ENCODE results near the gene ANGPT4.

Gene ANGPT4

DNA sequence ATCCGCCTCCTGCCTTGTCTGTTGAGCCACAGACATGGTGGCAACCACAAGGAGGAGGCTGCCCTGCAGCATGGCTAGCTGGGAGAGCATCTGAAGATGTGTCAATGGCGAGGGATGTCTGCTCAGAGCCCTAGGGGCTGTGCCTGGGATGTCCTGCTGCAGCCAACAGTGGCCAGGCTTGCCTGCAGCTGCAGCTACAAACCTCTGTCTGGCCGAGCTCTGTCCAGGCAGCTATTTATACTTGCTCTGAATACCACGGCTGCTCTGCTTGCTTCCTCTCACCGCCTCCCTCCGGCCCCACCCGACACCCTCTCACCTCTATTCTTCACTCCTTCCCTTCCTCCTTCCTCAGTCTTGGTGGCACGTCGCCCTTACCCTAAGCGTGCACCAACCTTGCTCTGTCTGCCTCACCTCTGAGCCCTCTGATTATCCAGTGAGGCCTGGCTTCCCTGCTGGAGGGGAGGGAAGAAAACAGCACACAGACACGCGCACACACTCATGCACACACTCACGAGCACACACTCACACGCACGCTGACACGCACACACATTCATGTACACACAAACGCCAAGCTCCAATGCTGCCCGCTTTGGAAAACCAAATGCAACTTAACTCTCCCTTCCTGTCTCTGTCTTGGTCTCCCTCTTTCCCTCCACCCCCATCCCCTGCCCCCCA lies at the start of gene ANGPT4:
Gene ANGPT4 (minus strand): TSS at position 210 of the 675 bp plus-strand sequence. CDS start 120 bp downstream, at position 90.
- peak in 1 of 2 experiments; percentile 14 for DNase-seq

GRCh38 chr20:963795-964194 lies 47.7 kb upstream of the ANGPT4 start:
- DNase-seq = no peak

- DNase-seq = no peak
Observed at GRCh38 chr20:962683-963082, 46.5 kb upstream of the ANGPT4 start.

DNA sequence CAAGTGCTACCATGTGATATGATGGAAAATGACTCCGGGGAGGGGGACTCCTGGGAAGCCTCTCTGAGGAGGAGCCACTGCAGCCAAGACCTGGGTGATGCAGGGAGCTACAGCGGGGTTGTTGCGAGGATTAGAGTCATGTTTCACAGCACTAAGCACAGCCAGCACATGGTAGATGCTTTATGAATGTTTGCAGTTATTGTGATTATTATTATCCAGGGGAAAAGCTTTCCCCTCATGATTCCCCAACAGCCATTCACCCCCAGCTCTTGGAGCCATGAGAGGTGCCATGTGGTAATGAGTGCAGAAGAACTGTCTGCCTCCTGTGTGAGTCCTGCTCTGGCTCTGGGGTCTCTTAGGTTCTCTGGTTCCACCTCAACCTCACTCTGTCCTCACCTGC lies 46.1 kb upstream of the ANGPT4 start:
- DNase-seq = no peak

DNA sequence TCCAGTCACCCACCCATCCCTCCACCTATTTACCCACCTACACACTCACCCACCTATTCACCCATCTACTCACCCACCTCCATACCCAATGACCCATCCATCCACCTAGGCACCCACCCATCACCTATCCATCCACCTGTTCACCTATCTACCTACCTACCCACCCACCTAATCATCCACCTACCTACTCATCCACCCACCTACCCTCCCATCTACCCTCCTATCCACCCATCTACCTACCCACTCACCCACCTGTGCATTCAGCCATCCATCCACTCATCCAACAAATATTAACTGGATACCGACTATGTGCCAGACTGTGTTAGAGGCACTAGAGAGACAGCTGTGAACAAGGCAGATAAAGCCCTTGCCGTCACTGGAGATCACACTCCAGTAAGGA lies 45.6 kb upstream of the ANGPT4 start:
- DNase-seq = no peak

GRCh38 chr20:959996-960615 lies 44.0 kb upstream of the ANGPT4 start:
- no peak for DNase-seq

DNA sequence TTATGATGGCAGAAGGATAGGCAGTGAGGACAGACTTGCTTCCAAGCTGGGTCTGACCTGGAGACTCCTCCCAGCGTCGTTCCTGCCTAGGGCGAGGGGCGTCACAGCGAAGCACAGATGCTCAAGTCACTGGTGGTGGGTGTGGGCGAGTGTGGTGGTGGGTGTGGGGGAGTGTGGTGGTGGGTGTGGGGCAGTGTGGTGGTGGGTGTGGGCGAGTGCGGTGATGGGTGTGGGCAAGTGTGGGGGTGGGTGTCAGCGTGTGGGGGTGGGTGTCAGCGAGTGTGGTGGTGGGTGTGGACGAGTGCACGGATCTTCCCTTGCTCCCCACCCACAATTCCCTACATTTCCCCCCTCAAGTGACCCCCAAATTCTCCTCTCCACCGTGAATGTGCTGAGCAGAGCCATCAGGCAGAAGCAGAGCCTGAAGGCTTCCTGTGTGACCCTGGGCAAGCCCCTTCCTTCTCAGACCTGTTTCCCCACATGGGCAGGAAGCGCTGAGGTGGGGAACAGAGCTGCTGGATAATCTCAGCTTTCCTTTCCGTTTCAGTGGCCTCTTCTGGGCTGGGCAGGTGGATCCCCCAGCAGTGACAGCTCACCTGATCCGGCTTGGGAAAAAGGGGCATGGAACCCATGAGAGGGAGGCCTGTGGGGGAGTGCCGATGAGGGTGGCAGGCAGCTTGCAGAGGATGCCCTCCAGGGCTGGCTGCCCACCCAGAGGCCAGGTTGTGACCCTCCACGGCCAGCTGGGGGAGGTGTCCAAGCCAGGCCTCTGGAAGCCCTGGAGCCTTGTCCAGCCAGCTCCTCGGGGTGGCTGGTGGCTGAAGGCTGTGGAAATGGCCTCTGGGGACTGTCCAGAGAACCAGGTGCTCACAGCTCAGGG lies 43.0 kb upstream of the ANGPT4 start:
- DNase-seq = no peak

DNA sequence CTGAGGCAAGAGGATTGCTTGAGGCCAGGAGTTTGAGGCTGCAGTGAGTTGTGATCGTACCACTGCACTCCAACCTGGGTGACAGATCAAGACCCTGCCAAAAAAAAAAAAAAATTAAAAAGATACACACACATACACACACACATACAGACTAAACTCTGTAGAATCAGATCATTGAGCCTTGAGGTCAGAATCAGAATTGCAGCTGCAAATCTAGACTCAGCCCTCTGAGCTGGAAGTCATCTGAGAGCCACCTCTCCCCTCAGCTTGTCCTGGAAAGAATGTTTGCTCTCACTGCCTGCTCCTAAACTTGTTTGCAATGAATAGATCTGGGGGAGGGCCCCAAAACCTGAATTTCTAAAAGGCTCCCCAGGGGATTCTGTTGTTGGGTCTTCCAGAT lies 41.4 kb upstream of the ANGPT4 start:
- DNase-seq = peak; percentile 11 to 12

GRCh38 chr20:956330-956951 lies 40.3 kb upstream of the ANGPT4 start:
- peak; percentile 66 to 83 for DNase-seq

GRCh38 chr20:955656-956055 lies 39.5 kb upstream of the ANGPT4 start:
- no peak for DNase-seq

GRCh38 chr20:955111-955510 lies 39.0 kb upstream of the ANGPT4 start:
- DNase-seq = no peak

- DNase-seq = no peak
Observed at GRCh38 chr20:953742-954141, 37.6 kb upstream of the ANGPT4 start.

GRCh38 chr20:952196-952795 lies 36.2 kb upstream of the ANGPT4 start:
- peak; percentile 51 to 55 for DNase-seq

- no peak for DNase-seq
Observed at GRCh38 chr20:951384-952169, 35.4 kb upstream of the ANGPT4 start.

- DNase-seq = no peak
Observed at GRCh38 chr20:949717-950116, 33.6 kb upstream of the ANGPT4 start.

DNA sequence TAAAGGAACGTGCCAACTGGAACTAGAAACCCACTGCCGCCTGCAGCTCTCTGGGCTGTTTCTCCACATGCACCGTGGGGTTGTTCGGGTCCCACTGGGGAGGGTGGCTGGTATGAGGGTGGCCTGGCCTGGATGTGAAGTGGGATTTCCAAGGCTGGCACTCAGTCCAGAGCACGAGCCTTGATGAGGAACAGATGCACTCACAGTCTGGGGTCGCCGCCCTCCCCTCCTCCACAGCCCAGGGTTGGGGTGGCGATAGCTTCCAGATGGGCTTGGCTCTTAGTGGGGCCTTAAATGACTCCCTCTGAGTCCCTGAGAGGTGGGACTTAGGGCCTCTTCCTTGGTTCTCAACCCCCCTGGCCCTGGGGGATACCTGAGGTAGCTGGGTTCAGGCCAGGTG lies 30.7 kb upstream of the ANGPT4 start:
- no peak for DNase-seq

- no peak for DNase-seq
Observed at GRCh38 chr20:945841-946240, 29.7 kb upstream of the ANGPT4 start.

DNA sequence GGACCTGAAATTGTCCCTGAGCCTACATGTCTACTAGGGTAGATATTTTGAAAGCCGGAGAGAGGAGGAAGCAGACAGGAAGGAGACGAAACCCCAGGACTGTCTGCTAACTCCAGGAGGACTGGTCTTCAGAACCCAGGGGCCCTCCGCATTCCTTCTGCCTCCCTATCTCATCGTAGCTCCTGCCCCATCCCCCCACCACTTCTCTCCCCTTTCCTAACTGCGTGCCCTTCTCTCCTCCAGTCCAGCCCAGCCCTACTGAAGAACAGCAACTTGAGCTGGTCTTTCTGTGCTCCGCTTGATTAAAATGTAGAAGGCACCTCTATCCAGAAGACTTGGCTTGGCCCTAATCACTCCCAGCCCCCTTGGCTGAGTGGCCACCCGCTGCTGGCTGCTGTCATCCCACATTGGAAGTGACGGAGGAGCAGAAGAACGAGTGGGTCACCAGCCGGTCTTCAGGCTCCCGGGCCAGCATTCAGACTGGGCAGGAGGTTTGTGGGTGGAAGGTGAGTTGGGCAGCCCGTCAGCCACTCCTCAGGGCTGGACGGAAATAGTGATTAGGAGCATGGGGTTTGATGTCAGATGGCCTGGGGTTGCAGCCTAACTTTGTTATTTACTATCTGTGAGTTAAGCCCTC lies 28.8 kb upstream of the ANGPT4 start:
- DNase-seq = no peak

GRCh38 chr20:944148-944547 lies 28.0 kb upstream of the ANGPT4 start:
- DNase-seq = no peak

GRCh38 chr20:942611-943010 lies 26.5 kb upstream of the ANGPT4 start:
- no peak for DNase-seq

GRCh38 chr20:940926-941325 lies 24.8 kb upstream of the ANGPT4 start:
- DNase-seq = no peak

DNA sequence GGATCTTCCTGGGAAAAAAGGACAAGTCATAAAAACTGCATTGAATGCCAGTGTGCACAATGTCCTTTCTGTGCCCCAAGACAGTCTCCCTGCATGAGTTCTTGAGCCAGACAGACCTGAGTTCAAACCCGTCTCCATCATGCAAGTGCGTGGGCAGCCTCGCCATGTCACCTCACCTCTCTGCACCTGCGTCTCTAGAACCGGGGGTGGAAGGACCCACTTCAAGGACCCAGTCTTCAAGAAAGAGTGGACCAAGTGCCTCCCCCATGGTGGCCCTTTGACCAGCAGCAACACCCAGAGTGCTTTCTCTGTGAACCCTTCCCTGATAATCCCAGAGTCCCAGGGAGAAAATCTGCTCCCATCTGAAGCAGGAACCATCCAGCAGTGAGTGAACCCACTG lies 23.5 kb upstream of the ANGPT4 start:
- no peak for DNase-seq
